Peyer's patch (tissue), 4 donors: Measurements from ENCODE around the gene COL23A1.

Source experiments
- CTCF ChIP-seq, 6 experiments: fragments of 450-650 bp in 4 of 6; fragments of 200-600 bp in 2 of 6; sonication (generic) in 1 of 6; IDR thresholded peaks; one replicate each; pipeline ENCODE4 v1.5.1; 2017 to 2019; ENCODE audit warnings: antibody characterized with exemption in 6 of 6, mild to moderate bottlenecking in 3 of 6, moderate library complexity in 1 of 6
- POLR2A ChIP-seq, 2 donors: fragments of 450-650 bp; IDR thresholded peaks; one replicate each; pipeline ENCODE4 v1.5.1; 2017; ENCODE audit warnings: antibody characterized with exemption in 2 of 2, mild to moderate bottlenecking in 2 of 2, moderate library complexity in 2 of 2

GRCh38 chr5:178363501-178364325 is 226.5 kb downstream of the COL23A1 start:
- TF ChIP-seq CTCF (IDR thresholded peaks at IDR 0.05) (no peak), POLR2A (IDR thresholded peaks at IDR 0.05) (no peak)
